ENCODE measurements around the gene CHMP1B.

CHMP1B gene

GRCh38 chr18:11902522-11903292, 51.5 kb downstream of the CHMP1B start:
- peak; percentile 43 for DNase-seq (ENCODE audit: low spot score)
